Keratinocyte (primary cell): ENCODE data around the gene TTC1. TPM values are rescaled to one million over a fixed set of nuclear protein-coding genes. Genes with fewer than 3 reads are reported as not detected.

ENCODE experiments used
- DNase-seq: peaks from one replicate; pipeline ENCODE4 v3.0.0-alpha.2; 2011; ENCODE audit warnings: low read depth, missing footprints, low spot score
- FAIRE-seq: peaks from 2 replicates; lab custom pipeline; 2011; peaks lifted over from hg19 to GRCh38; lab: Jason Lieb, UNC
- H2AFZ ChIP-seq: 2 replicates; pipeline ENCODE4 v1.6.0; 2012; ENCODE audit warnings: low read length, control low read depth, inconsistent platforms; ENCODE audit not compliant: control insufficient read depth
- H3K27ac ChIP-seq: 2 replicates; pipeline ENCODE4 v1.5.1; 2011; ENCODE audit warnings: low read length; ENCODE audit not compliant: control insufficient read depth, insufficient read depth
- H3K27me3 ChIP-seq: 3 replicates; pipeline ENCODE4 v1.6.0; 2011; ENCODE audit warnings: low read length; ENCODE audit not compliant: control insufficient read depth, insufficient read depth; ENCODE audit errors: extremely low read depth
- H3K36me3 ChIP-seq, 2 experiments: 2 replicates in 1 of 2; 3 replicates in 1 of 2; pipeline ENCODE4 v1.5.1; 2011; ENCODE audit warnings: low read length in 2 of 2, mild to moderate bottlenecking in 1 of 2; ENCODE audit not compliant: control insufficient read depth in 2 of 2, insufficient read depth in 2 of 2; ENCODE audit errors: extremely low read depth in 1 of 2
- H3K4me1 ChIP-seq: 3 replicates; pipeline ENCODE4 v1.5.1; 2011; ENCODE audit warnings: low read length; ENCODE audit not compliant: control insufficient read depth, insufficient read depth; ENCODE audit errors: extremely low read depth
- H3K4me2 ChIP-seq: 3 replicates; pipeline ENCODE4 v1.6.0; 2011; ENCODE audit warnings: low read depth, low read length; ENCODE audit not compliant: control insufficient read depth, insufficient read depth; ENCODE audit errors: extremely low read depth
- H3K4me3 ChIP-seq, 3 experiments: fragments of 200-600 bp in 1 of 3; sonication (generic) in 1 of 3; 2 replicates in 2 of 3; 3 replicates in 1 of 3; pipeline ENCODE4 v1.5.1; 2011 to 2016; ENCODE audit warnings: low read length in 3 of 3, mild to moderate bottlenecking in 3 of 3, control low read depth in 2 of 3, inconsistent platforms in 1 of 3, low read depth in 1 of 3, mixed read lengths in 1 of 3, mixed run types in 1 of 3, moderate library complexity in 1 of 3; ENCODE audit not compliant: control insufficient read depth in 2 of 3, insufficient read depth in 2 of 3; ENCODE audit errors: extremely low read depth in 1 of 3
- H3K79me2 ChIP-seq: 2 replicates; pipeline ENCODE4 v1.6.0; 2012; ENCODE audit warnings: low read length; ENCODE audit not compliant: control insufficient read depth, insufficient read depth
- H3K9ac ChIP-seq: 3 replicates; pipeline ENCODE4 v1.6.0; 2011; ENCODE audit warnings: low read length; ENCODE audit not compliant: control insufficient read depth, insufficient read depth; ENCODE audit errors: extremely low read depth
- H3K9me1 ChIP-seq: 3 replicates; pipeline ENCODE4 v1.6.0; 2011; ENCODE audit warnings: low read length; ENCODE audit not compliant: control insufficient read depth, insufficient read depth; ENCODE audit errors: extremely low read depth
- H3K9me3 ChIP-seq: 2 replicates; pipeline ENCODE4 v1.5.1; 2012; ENCODE audit warnings: low read depth, low read length; ENCODE audit not compliant: control insufficient read depth
- H4K20me1 ChIP-seq: 3 replicates; pipeline ENCODE4 v1.6.0; 2011; ENCODE audit warnings: low read length; ENCODE audit not compliant: control insufficient read depth, insufficient read depth; ENCODE audit errors: extremely low read depth
- EZH2 ChIP-seq: IDR thresholded peaks from one replicate; pipeline ENCODE4 v1.6.1; 2012; ENCODE audit warnings: inconsistent platforms, mild to moderate bottlenecking, low read length, moderate library complexity
- dilution Hi-C: fragments of 300-500 bp; cut with MboI; formaldehyde crosslinking; loops from one replicate; pipeline ENCODE4 v1.7.0; 2020; ENCODE audit warnings: low sequenced_read_pairs; ENCODE audit not compliant: extremely low pct_ligation_motif_present
- polyA plus RNA-seq, 5 experiments: library from polyadenylated mRNA; depleted of rRNA in 3 of 5; stranded (reverse) in 3 of 5; stranded (forward) in 1 of 5; unstranded in 1 of 5; fragments of >200 nt; gene quantifications; 1 replicate in 1 of 5; 2 replicates in 3 of 5; 3 replicates in 1 of 5; pipeline versions ENCODE4 v1.2.1 to v1.2.3, GENCODE V29; 2011 to 2012; ENCODE audit warnings: missing spikeins in 2 of 5, low read depth in 1 of 5, low replicate concordance in 1 of 5
- TF ChIP-seq, protein P1 (sequence below), 3 experiments: IDR thresholded peaks in 1 of 3; conservative IDR thresholded peaks in 1 of 3; optimal IDR thresholded peaks in 1 of 3; 2 replicates in 2 of 3; 3 replicates in 1 of 3; pipeline versions ENCODE3 to v1.5.1; 2011; ENCODE audit warnings: low read length in 3 of 3, mild to moderate bottlenecking in 3 of 3, moderate library complexity in 2 of 3, control low read depth in 1 of 3, inconsistent platforms in 1 of 3; ENCODE audit not compliant: insufficient read depth in 2 of 3; ENCODE audit errors: extremely low read depth in 1 of 3

The TTC1 gene
- polyA plus RNA-seq, 1 donor (not counting 4 experiments of a cell fraction or from before 2014, with no cell fraction given): 51.7 TPM

DNA sequence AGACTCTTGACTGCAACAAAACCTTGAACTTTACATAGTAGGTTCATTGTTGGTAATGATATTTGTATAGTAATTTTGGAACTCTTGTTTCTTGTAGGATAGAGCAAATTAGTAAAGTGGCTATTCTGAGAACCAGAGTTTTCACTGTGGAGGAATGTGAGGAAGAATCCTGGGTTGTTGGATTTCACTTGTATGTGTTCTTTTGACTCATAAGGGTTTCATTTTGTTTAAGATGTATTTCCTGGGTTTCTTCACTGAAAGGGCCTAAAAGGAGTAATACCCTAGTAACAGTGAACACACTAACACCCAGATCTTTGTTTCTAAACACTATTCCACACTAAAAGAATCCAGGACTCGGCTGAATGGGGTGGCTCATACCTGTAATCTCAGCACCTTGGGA, 20.1 kb downstream of the TTC1 start:
- H3K79me2 ChIP-seq: peaks cover 3% of the 10 kb centered on the region
- H3K27ac ChIP-seq: no peak overlapping the region
- no peaks in the 10 kb centered on the region for H3K9me3 ChIP-seq
- no peak overlapping the region for H3K9ac ChIP-seq
- H2AFZ ChIP-seq: no peak overlapping the region
- H3K9me1 ChIP-seq: no peaks in the 10 kb centered on the region
- DNase-seq (no peak), FAIRE-seq (no peak)
- H3K27me3 ChIP-seq: no peaks in the 10 kb centered on the region
- TF ChIP-seq, protein P1, sequence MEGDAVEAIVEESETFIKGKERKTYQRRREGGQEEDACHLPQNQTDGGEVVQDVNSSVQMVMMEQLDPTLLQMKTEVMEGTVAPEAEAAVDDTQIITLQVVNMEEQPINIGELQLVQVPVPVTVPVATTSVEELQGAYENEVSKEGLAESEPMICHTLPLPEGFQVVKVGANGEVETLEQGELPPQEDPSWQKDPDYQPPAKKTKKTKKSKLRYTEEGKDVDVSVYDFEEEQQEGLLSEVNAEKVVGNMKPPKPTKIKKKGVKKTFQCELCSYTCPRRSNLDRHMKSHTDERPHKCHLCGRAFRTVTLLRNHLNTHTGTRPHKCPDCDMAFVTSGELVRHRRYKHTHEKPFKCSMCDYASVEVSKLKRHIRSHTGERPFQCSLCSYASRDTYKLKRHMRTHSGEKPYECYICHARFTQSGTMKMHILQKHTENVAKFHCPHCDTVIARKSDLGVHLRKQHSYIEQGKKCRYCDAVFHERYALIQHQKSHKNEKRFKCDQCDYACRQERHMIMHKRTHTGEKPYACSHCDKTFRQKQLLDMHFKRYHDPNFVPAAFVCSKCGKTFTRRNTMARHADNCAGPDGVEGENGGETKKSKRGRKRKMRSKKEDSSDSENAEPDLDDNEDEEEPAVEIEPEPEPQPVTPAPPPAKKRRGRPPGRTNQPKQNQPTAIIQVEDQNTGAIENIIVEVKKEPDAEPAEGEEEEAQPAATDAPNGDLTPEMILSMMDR (optimal IDR thresholded peaks at IDR 0.05 in 1 of 3, IDR thresholded peaks at IDR 0.05 in 1 of 3, conservative IDR thresholded peaks at IDR 0.05 in 1 of 3; ENCODE audit: extremely low read depth in 1 of 3, insufficient read depth in 2 of 3, low read length in 3 of 3): no peak
- no peak for TF ChIP-seq EZH2
- dilution Hi-C loops: no loop called here
- H4K20me1 ChIP-seq: no peaks in the 10 kb centered on the region
- H3K36me3 ChIP-seq: peaks cover 4% of the 10 kb centered on the region in 2 experiments
- H3K4me3 ChIP-seq: no peak overlapping the region
- H3K4me2 ChIP-seq: no peak overlapping the region
- no peaks in the 10 kb centered on the region for H3K4me1 ChIP-seq

GRCh38 chr5:160029540-160030139, 20.7 kb downstream of the TTC1 start:
- FAIRE-seq (no peak), DNase-seq (no peak)
- Histone ChIP-seq H3K9me1 (no peaks in the 10 kb centered on the region), H3K36me3 (peaks cover under 1 to 4% of the 10 kb centered on the region in 2 experiments), H4K20me1 (no peaks in the 10 kb centered on the region), H3K4me2 (no peak overlapping the region), H3K4me3 (no peak overlapping the region), H3K4me1 (no peaks in the 10 kb centered on the region), H3K9me3 (no peaks in the 10 kb centered on the region), H2AFZ (no peak overlapping the region), H3K27me3 (no peaks in the 10 kb centered on the region), H3K9ac (no peak overlapping the region), H3K79me2 (peaks cover 3% of the 10 kb centered on the region), H3K27ac (no peak overlapping the region)
- dilution Hi-C loops: no loop called here
- TF ChIP-seq, protein P1 (optimal IDR thresholded peaks at IDR 0.05 in 1 of 3, IDR thresholded peaks at IDR 0.05 in 1 of 3, conservative IDR thresholded peaks at IDR 0.05 in 1 of 3; ENCODE audit: extremely low read depth in 1 of 3, insufficient read depth in 2 of 3, low read length in 3 of 3): no peak
- TF ChIP-seq EZH2: no peak
